ENCODE data around the gene URGCP.
A peak's percentile ranks its signal among the peaks of the same experiment; 100 is the strongest.
"Not testable (repeated sequence)": the region's sequence is repeated elsewhere in the genome, so short reads cannot be mapped to it uniquely, and the experiment has no call there.

Gene URGCP

DNA sequence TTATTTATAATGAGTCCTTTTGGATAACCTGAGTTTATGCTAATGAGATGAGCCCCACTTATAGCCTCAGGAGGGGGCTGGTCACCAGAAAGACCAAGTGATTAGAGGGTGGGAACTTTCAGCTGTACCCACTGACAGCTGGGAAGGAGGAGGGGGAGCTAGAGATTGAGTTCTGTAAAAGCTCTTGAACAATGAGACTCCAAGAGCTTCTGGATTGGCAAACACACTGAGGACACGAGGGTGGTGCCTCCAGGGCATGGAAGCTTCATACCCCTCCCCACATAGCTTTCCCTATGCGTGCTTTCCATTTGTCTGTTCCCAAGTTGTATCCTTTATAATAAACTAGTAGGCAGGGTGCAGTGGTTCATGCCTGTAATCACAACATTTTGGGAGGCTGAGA, 57.3 kb downstream of the URGCP start:
- no peak overlapping the region for H3K4me3 Mint-ChIP-seq

DNA sequence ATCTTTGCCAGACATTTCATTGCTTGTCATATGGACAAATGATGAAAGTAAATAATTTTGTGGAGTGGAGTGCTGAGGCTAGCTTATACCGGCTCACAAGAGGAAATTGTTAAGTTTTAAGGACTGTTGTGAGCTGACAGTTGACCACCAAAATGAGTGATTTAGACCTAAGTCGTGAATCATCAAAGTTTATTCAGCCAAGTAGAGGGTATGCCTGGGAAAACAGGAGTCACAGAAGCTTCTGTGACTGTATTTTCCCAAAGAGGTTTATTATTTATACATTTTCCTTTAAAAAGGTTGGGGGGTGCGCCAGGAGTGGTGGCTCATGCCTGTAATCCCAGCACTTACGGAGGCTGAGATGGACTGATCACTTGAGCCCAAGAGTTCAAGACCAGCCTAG, 58.9 kb downstream of the URGCP start:
- Mint-ChIP-seq H3K27ac (no peak overlapping the region), H3K4me1 (ENCODE audit: low read depth) (no peaks in the 10 kb centered on the region)

More for the DNA sequence above, 57.3 kb downstream of the URGCP start:
- H3K36me3 Mint-ChIP-seq (ENCODE audit: low read depth), result no peaks in the 10 kb centered on the region
- H3K9me3 Mint-ChIP-seq, result no peaks in the 10 kb centered on the region
- H3K27ac Mint-ChIP-seq, result no peak overlapping the region
- no peaks in the 10 kb centered on the region for H3K4me1 Mint-ChIP-seq (ENCODE audit: low read depth)
- peaks cover 8% of the 10 kb centered on the region for H3K27me3 Mint-ChIP-seq (ENCODE audit: low read depth)

DNA sequence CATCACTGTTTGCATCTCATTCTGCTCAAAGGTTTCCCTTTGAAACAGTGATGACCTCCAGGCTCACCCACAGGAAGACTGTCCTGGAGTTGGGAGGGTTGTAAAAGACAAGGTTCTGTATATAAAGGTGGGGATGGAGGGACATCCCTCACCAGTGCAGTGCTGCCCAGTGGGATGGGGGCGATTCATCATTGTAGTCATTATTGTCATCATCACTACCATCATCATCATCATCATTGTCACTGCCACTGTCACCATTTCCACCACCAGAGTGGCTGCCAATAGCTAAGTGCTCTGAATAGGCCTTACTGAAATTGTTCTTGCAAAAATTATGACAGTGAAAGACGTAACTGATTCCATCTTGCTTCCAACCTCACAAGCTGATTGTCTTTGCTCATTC, 61.7 kb downstream of the URGCP start:
- H3K27ac Mint-ChIP-seq, result no peak overlapping the region
- no peak overlapping the region for H3K4me3 Mint-ChIP-seq
- H3K9me3 Mint-ChIP-seq, result no peaks in the 10 kb centered on the region
- no peaks in the 10 kb centered on the region for H3K36me3 Mint-ChIP-seq (ENCODE audit: low read depth)
- H3K27me3 Mint-ChIP-seq (ENCODE audit: low read depth), result peaks cover 8% of the 10 kb centered on the region
- no peaks in the 10 kb centered on the region for H3K4me1 Mint-ChIP-seq (ENCODE audit: low read depth)

More for the DNA sequence above, 58.9 kb downstream of the URGCP start:
- Mint-ChIP-seq H3K27me3 (ENCODE audit: low read depth) (peaks cover 8% of the 10 kb centered on the region), H3K9me3 (no peaks in the 10 kb centered on the region), H3K4me3 (no peak overlapping the region), H3K36me3 (ENCODE audit: low read depth) (no peaks in the 10 kb centered on the region)

DNA sequence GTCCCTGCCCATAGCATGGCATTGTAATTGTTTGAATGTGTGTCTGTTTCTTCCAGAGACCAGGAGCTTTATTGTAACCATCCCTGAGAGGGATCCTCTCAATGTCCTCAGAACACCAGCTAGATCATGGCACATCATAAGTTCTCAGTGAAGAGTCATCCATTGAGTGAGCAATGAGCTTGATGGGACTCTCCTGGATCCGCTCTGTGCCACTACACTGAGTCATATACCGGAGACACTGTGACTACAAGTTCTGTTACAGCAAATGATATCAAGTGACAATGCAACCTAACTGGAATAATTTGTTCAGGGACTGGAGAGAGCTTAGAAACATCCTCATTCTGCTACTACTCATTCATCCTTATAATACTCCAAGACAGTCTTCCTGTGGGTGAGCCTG, 62.1 kb downstream of the URGCP start:
- Mint-ChIP-seq H3K9me3 (no peaks in the 10 kb centered on the region), H3K4me1 (ENCODE audit: low read depth) (no peaks in the 10 kb centered on the region), H3K4me3 (no peak overlapping the region), H3K27ac (no peak overlapping the region), H3K36me3 (ENCODE audit: low read depth) (no peaks in the 10 kb centered on the region), H3K27me3 (ENCODE audit: low read depth) (peaks cover 8% of the 10 kb centered on the region)

DNA sequence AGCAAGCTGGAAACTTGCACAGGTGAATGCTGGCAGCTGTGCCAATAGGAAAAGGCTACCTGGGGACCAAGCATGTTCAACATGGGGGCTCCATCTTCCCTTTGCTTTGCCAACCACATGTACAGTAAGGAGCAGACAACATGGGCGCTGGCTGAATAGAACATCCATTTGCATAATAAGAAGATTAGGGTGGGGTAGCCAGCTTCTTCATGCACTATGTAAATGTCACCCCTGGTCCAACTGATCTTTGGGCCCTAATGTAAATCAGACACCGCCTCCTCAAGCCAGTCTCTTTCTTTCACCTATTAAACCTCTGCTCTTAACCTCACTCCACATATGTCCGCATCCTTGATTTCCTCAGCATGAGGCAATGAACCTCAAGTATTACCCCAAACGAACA, 63.1 kb downstream of the URGCP start:
- Mint-ChIP-seq H3K36me3 (ENCODE audit: low read depth) (no peaks in the 10 kb centered on the region), H3K27me3 (ENCODE audit: low read depth) (peaks cover 8% of the 10 kb centered on the region), H3K9me3 (no peaks in the 10 kb centered on the region), H3K4me3 (no peak overlapping the region), H3K27ac (no peak overlapping the region), H3K4me1 (ENCODE audit: low read depth) (peaks cover 5% of the 10 kb centered on the region)

DNA sequence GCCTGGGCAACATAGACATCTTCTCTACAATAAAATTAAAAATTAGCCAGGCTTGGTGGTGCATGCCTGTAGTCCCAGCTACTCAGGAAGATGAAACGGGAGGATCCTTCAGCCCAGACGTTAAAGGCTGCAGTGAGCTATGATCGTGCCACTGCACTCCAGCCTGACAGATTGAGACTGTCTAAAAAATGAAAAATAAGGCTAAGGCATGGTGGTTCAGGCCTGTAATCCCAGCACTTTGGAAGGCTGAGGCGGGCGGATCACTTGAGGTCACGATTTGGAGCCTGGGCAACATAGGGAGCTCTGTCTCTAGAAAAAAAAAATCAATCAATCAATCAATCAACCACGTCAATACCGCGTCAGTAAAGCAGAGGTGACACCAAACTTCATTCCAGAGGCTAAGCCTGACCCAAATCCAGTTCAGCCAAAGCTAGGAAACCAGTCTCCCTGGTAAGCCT, 68.2 kb downstream of the URGCP start:
- Mint-ChIP-seq H3K27me3 (ENCODE audit: low read depth) (peaks cover 4% of the 10 kb centered on the region), H3K9me3 (peaks cover 8% of the 10 kb centered on the region), H3K36me3 (ENCODE audit: low read depth) (peaks cover 3% of the 10 kb centered on the region), H3K4me3 (no peak overlapping the region), H3K4me1 (ENCODE audit: low read depth) (peaks cover 16% of the 10 kb centered on the region), H3K27ac (no peak overlapping the region)

DNA sequence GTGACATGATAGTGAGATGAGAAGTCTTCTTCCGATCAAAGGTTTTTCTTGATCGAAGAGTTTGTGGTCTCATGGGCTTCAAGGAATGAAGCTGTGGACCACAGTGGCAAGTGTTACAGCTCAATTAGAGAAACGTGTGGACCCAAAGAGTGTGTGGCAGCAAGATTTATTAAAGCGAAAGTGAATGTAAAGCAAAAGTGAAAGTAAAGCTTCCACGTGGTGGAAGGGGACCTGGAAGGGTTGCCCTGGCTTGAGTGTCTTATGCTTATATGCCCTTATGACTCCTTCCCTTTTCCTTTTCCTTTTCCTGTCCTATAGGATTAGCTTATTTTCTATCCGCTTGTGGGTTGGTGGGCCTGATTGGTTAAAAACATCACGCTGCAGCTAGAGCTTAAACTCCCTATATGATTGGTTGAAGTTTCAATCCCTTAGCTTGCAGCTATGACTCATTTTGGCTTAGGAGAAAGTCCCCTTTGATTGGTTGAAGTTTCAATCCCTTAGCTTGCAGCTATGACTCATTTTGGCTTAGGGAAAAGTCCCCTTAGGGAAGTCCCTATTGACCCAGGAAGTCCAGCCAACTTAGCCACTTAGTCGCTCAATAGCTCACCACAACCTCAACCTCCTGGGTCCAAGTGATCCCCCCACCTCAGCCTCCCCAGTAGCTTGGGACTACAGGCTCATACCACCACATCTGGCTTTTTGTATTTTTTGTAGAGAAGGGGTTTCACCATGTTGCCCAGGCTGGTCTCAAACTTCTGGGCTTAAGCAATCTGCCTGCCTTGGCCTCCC, 71.7 kb downstream of the URGCP start:
- Mint-ChIP-seq H3K9me3 (peaks cover 17% of the 10 kb centered on the region), H3K36me3 (ENCODE audit: low read depth) (peaks cover 3% of the 10 kb centered on the region), H3K4me1 (ENCODE audit: low read depth) (peaks cover 16% of the 10 kb centered on the region), H3K27me3 (ENCODE audit: low read depth) (peaks cover 4% of the 10 kb centered on the region), H3K4me3 (peak overlapping the region; percentile 77), H3K27ac (peak overlapping the region; percentile 88)

DNA sequence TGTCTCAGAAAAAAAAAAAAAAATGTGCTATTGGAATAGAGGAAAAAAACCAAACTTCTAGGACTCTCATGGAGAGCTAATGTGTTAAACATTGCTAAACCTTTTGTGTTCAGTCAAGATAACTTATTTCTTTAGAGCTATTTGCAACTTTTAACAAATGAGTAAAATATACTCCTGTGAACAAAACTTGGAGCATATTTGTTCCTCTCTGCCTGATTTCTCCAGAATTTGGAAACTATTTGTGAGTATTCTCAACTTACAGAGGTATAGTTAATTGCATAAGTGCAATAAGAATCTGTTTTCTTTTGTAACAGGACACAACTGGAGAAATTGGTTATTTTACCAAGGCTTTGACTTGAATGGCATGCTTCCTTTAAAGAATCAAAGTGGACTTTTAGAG, 75.5 kb downstream of the URGCP start:
- peaks cover 25% of the 10 kb centered on the region for H3K27me3 Mint-ChIP-seq (ENCODE audit: low read depth)
- H3K4me1 Mint-ChIP-seq (ENCODE audit: low read depth), result peaks cover 11% of the 10 kb centered on the region
- not testable (repeated sequence) for H3K27ac Mint-ChIP-seq; H3K36me3 Mint-ChIP-seq (ENCODE audit: low read depth); H3K4me3 Mint-ChIP-seq
- H3K9me3 Mint-ChIP-seq, result peaks cover 17% of the 10 kb centered on the region

All from T-helper 1 cell treated with Interleukin-12 subunit alpha and Interleukin-12 subunit beta and Interleukin-4 antibody, amounts not matched to agents 30 μg/mL and 1 μg/mL, for 36 hours (primary cell).